GM19324 (cell line): ENCODE measurements around the gene NEUROD1.

Experiments used
- ATAC-seq: cut with Tn5 transposase; IDR thresholded peaks from one replicate; pipeline ENCODE4 v1.9.1; 2021; ENCODE audit warnings: mild to moderate bottlenecking, moderate library complexity; ENCODE audit not compliant: unreplicated experiment, low FRiP score

NEUROD1 gene

GRCh38 chr2:181680937-181681811, 857 bp upstream of the NEUROD1 start:
- ATAC-seq: no peak

- ATAC-seq: no peak
These were observed 755 bp downstream of the NEUROD1 start for GRCh38 chr2:181679544-181679979.

- ATAC-seq: no peak
These were observed 1.3 kb downstream of the NEUROD1 start for GRCh38 chr2:181678861-181679543.

GRCh38 chr2:181677912-181678586, 2.3 kb downstream of the NEUROD1 start:
- no peak for ATAC-seq

- ATAC-seq: no peak
These were observed 5.1 kb downstream of the NEUROD1 start for GRCh38 chr2:181675254-181675653.

GRCh38 chr2:181674461-181674860, 5.9 kb downstream of the NEUROD1 start:
- no peak for ATAC-seq

- peak; percentile 35 for ATAC-seq
These were observed 7.1 kb downstream of the NEUROD1 start for GRCh38 chr2:181673173-181673572.

- peak; percentile 85 for ATAC-seq
These were observed 7.9 kb downstream of the NEUROD1 start for GRCh38 chr2:181672255-181673008.

GRCh38 chr2:181670632-181671031, 9.7 kb downstream of the NEUROD1 start:
- ATAC-seq: no peak

GRCh38 chr2:181667234-181667633, 13.1 kb downstream of the NEUROD1 start:
- no peak for ATAC-seq

- no peak for ATAC-seq
These were observed 18.0 kb downstream of the NEUROD1 start for GRCh38 chr2:181662287-181662686.

- no peak for ATAC-seq
These were observed 20.1 kb downstream of the NEUROD1 start for GRCh38 chr2:181660181-181660580.

- ATAC-seq: no peak
These were observed 21.9 kb downstream of the NEUROD1 start for GRCh38 chr2:181658444-181658843.

- no peak for ATAC-seq
These were observed 22.9 kb downstream of the NEUROD1 start for GRCh38 chr2:181657379-181657778.

GRCh38 chr2:181656450-181657291, 23.6 kb downstream of the NEUROD1 start, which contains the start of gene CERKL:
CERKL (minus strand) TSS chr2:181657105; CDS start chr2:181657006, 99 bp downstream.
- peak; percentile 95 for ATAC-seq

- ATAC-seq: no peak
These were observed 24.8 kb downstream of the NEUROD1 start for GRCh38 chr2:181655519-181655918.

- no peak for ATAC-seq
These were observed 30.8 kb downstream of the NEUROD1 start for GRCh38 chr2:181649436-181649979.

- peak; percentile 48 for ATAC-seq
These were observed 31.7 kb downstream of the NEUROD1 start for GRCh38 chr2:181648478-181649155.
